ENCODE results near the gene CKMT1A. TPM values are rescaled to one million over a fixed set of nuclear protein-coding genes. Genes with fewer than 3 reads are reported as not detected.
"Not testable (repeated sequence)": the region's sequence is repeated elsewhere in the genome, so short reads cannot be mapped to it uniquely, and the experiment has no call there.

CKMT1A gene
- 3.6 TPM for total RNA-seq (ENCODE audit: insufficient read depth, low replicate concordance)

DNA sequence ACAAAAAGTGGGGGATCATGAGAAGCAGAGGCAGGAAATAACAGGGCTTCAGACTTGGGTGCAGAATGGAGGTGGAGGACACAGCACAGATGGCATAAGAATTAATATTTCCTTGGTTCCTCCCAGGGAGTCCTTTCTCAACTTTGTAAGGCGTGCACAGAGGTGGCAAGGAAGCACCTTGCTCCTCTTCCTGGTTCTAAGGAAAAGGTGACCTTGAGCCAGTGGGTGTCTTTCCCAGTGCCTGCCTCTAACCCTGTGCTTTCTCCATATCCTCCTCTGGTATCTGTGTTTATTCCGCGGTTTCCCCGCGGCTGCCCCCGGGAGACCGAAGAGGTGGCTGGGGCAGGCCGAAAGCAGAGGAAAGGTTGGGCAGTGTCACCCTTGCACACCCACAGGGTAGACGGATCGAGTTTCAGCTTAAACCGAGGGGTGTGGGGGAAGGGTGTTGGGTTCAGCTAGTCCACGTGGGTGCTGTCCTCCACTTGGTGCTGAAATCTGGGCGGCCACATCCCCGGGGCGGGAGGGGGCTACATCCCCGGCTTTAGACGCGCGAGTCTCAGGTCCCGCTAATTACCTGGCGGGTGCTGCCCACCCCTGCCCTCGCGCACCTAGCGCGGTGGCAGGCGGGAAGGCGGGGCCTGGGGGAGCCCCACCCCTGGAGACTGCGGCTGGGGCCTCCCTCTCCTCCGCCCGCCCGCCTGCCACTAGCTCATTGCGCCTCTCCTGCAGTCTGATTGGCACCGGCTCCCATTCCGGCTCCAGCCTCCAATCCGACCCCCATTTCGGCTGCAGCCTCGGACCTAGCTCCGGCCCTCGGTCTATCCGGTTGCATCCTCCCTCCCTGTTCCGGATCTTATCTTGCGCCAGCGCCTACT lies at the start of gene CKMT1A:
Gene CKMT1A (plus strand): TSS at position 712 of the 875 bp plus-strand sequence. CDS start 192 bp downstream, outside the sequence.
- not testable (repeated sequence) for DNase-seq (ENCODE audit: low spot score)

GRCh38 chr15:43648649-43649429 lies 44.8 kb upstream of the CKMT1A start, which contains the start of gene CATSPER2:
Gene CATSPER2 (minus strand): TSS chr15:43648844. CDS start chr15:43648061, 783 bp downstream.
- no peak for DNase-seq (ENCODE audit: low spot score)

GRCh38 chr15:43649430-43649926 lies 44.2 kb upstream of the CKMT1A start:
- DNase-seq (ENCODE audit: low spot score) = not testable (repeated sequence)

GRCh38 chr15:43659727-43660126 lies 33.9 kb upstream of the CKMT1A start:
- DNase-seq (ENCODE audit: low spot score) = not testable (repeated sequence)

DNA sequence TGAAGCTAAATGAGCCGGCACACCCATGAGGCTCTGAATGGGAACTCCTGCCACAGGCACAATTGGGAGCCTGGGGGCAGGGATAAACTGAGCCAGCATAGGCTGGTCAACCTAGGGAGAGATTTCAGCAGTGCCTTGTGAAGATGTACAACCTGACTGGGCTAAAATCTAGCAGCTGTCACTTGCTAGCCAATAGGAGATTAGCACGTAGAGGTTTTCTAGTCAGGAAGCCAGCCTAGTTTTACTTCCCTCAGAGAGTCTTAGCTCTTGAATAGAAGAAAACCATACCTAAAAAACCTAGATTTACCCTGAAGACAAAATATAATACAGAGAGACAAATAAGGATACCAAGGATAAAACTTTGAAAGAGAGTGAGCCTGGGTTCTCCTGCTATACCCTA lies 31.4 kb upstream of the CKMT1A start:
- DNase-seq (ENCODE audit: low spot score) = not testable (repeated sequence)

DNA sequence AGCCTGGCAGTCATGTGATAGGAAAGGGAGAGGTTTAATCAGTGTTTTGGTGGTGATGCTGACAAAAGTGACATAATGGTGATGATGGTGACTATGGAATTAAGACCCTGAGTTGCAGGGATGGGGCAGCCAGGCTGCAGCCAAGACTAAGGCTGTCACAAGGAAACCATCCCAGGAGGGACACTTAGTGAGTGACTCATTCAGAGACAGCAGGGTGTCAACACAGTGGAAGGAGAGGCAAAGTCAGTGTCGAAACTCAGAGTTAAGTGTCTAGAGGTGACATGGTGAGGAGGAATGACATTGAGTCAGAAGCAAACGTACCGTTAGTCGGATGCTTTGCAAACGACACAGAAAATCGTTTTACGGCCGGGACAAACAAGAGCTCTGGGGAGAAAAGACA lies 30.3 kb upstream of the CKMT1A start:
- not testable (repeated sequence) for DNase-seq (ENCODE audit: low spot score)

DNA sequence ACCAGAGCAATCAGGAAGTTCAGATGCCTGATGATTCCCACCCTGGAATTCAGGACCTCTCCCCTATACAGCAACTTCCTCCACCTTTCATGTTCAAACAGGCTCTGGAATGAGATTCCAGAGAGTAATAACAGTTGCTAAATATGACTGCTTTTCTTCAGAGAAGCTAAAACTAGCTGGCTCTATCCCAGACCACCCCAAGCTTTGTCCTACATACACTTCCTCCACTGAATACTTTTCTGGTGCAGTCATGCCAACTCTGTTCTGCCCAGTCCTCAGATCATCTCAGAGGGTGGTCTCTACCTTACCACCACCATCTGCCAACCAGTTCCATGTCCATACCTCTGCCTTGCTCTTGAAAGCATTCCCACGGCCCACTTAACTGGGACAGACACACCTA lies 27.5 kb upstream of the CKMT1A start:
- DNase-seq (ENCODE audit: low spot score) = not testable (repeated sequence)

- DNase-seq (ENCODE audit: low spot score) = not testable (repeated sequence)
Observed at GRCh38 chr15:43674175-43674574, 19.5 kb upstream of the CKMT1A start.

DNA sequence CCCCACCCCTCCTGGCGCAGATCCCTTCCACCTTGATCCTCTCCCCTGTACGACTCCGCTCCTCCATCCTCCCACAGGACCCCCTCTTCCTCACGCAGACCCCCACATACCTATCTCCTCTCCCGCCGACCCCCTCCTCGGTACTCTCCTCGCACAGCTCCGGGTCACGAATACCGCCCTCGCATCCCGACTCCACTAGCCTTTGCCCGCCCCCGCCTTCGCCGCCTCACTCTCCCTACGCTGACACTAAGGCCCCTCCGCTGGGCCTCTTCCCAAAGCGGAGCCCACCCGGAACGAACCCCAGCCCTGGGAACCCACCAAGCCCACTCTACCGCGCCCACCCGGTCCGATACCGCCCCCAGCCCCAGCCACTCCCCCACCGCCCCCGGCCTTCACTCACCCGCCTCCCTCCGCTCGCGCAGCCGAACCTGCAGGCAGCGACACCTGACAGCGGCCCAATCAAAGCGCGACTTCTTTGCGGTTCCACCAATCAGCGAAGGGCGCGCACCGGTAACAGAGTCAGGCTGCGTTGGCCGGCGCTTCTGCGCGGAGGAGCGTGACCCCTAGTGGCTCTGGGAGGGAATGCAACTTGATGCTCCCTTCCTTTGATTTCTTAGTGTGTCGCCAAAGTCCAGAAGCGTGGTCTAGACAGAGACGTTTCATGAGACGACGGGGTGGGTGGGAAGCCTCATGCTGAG lies 3.9 kb upstream of the CKMT1A start:
- not testable (repeated sequence) for DNase-seq (ENCODE audit: low spot score)

DNA sequence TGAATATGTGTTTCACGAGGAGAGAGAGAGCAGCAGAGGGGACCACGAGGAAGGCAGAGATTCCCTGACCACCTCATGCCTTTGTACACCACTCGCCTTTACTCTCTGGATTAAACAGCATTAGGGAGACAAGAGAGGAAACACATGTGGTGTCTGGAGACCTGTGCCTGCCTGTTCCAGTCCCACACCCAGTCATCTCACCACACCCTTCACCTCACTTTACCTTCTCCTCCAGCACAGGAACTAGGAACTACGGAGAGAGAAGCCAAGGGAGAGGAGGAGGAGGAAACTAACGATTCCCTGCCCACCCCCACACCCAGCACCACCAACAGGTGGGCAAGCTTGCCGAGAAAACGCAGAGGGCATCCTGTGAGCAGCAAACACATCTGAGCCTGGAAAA lies 980 bp upstream of the CKMT1A start:
- DNase-seq (ENCODE audit: low spot score) = not testable (repeated sequence)

GRCh38 chr15:43702174-43702573 lies 8.5 kb downstream of the CKMT1A start:
- DNase-seq (ENCODE audit: low spot score) = no peak

DNA sequence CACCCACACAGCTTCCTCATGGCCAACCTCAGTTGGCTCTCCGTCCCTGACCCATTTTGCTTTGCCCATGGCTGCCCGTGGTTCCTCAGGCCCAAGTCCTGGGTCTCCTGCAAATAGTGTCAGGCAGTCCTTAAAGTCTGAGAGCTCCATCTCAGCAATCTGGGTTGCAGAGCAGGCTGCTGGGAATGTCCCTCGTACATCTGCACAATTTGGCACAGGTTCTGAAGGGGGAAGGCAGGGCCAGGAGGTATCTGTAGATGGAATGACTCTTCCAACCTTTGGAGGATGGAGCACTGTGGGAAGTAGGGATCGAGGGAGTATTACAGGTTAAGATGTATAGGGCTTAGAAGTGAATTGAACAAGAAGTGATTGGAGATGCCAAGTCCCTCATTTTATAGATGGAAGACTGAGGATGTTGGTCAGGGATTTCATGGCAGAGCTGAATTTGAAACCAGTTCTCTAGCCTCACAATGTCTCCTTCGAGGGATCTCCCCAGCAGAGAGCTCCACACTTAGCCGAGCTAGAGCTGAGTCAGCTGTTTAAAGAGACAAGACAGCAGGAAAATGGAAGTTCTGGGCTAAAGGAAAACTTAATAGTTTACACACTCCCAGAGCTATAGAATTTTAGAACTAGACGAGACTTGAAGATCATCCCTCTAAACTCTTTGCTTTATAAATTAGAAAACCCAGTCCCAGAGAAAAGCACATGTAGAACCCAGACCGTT lies 9.2 kb downstream of the CKMT1A start:
- DNase-seq (ENCODE audit: low spot score) = no peak

- not testable (repeated sequence) for DNase-seq (ENCODE audit: low spot score)
Observed at GRCh38 chr15:43710431-43711131, 16.9 kb downstream of the CKMT1A start.

DNA sequence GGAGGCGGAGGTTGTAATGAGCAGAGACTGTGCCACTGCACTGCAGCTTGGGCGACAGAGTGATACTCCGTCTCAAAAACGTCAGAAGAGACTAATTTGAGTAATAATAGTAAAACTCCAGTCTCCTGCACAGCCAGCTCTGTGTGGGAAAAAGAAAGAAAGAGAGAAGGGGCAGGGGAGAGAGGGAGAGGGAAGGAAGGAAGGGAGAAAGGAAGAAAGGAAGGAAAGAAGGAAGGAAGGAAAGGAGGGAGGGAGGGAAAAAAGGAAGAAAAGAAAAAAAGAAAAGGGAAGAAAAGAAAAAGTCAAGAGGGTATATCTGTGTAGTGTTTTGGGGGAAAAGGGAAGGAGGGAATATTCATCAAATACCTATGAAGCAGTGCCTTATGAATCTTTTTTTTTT lies 29.5 kb downstream of the CKMT1A start:
- DNase-seq (ENCODE audit: low spot score) = no peak

GRCh38 chr15:43726306-43726705 lies 32.6 kb downstream of the CKMT1A start:
- not testable (repeated sequence) for DNase-seq (ENCODE audit: low spot score)

DNA sequence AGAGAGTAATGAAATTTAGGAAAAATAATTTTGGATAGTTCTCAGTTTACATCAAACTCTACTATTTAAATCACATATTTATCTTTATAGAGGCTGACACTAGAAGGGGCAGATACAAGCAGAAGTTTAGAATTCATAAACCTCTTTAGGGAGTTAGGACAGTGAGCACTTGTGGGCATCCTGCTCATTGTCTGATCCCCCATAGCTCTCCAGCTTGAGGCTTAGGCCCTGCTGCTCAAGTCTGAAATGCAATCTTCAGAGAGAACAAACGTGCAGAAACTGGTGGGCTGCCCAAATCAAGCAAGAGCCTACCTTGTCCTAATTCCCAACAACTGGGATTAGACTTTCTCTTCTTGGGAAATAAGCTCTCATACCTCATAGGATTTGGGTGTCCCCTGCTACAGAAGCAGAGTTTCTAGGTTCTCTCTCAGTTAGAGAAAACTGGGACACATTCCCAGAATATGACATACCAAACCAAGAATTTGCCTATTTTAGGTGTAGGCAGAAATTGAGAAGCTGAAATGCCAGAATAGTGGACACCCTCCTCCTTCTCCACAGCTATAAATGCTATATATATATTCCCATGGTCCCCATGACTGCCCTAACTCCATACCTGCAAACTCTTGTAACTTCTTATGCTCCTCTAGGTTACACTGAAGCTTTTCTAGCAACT lies 34.5 kb downstream of the CKMT1A start:
- DNase-seq (ENCODE audit: low spot score) = peak; percentile 11

DNA sequence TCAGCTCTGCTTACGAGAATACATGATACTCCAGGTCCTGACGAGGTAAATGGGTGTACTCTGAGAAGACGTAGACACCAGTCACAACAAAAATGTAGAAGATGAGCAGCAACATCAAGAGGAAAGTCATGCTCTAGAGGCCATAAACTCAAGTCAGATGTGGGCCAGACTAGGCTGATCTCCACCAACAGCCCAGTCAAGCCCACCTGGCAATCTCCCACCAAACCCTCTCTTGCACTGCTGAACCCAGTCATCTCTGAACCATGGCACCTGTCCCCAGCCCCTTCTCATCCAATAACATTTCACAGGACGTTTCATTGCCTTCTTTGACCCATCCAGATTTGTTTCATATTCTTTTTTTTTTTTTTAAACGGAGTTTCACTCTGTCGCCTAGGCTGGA lies 41.8 kb downstream of the CKMT1A start:
- DNase-seq (ENCODE audit: low spot score) = no peak

DNA sequence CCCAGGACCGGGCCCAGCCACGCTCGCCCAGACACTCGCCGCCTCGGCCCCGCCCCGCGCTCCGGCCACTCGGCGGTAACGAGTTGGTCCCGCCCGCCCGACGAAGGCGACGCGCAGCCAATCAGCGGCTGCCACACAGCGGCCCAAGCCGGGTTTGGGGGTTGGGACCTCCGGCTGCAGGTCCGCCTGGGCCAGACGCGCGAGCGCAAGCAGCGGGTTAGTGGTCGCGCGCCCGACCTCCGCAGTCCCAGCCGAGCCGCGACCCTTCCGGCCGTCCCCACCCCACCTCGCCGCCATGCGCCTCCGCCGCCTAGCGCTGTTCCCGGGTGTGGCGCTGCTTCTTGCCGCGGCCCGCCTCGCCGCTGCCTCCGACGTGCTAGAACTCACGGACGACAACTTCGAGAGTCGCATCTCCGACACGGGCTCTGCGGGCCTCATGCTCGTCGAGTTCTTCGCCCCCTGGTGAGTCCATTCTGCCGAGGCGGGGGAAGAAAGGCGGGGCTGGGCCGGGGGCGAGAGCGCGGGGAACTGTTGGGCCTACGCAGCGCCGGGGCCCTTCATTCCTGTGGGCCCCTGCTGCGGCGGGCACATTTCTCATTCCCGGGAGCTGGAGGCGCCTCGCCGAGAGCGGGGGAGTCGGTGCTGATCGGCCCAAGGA lies 52.7 kb downstream of the CKMT1A start, which contains the start of gene PDIA3:
Gene PDIA3 (plus strand): TSS at position 194 of the 658 bp plus-strand sequence. CDS start 102 bp downstream, at position 296.
- DNase-seq (ENCODE audit: low spot score) = peak; percentile 95

GRCh38 chr15:43746903-43747309 lies 53.2 kb downstream of the CKMT1A start:
- DNase-seq (ENCODE audit: low spot score) = peak; percentile 56
